Measurements from ENCODE around the gene ERC1.
A peak's percentile ranks its signal among the peaks of the same experiment; 100 is the strongest.

Gene ERC1

GRCh38 chr12:990661-991349, at the start of gene ERC1:
TSS of gene ERC1 (plus strand) at chr12:991223. CDS start at chr12:1027904, 36,681 bp downstream.
- CTCF ChIA-PET, result interaction anchor here (0.8 to 1.3 kb wide), 2 partner anchors 41 to 540 kb away, joined by 4 to 7 read pairs; partner anchors contain the start of gene RAD52
- Mint-ChIP-seq H3K4me1 (peaks cover 37% of the 10 kb centered on the region), H3K4me3 (peak within 1 kb of the TSS; percentile 88), H3K27me3 (no peaks in the 10 kb centered on the region), H3K27ac (peak within 1 kb of the TSS; percentile 86), H3K36me3 (no peaks in the 10 kb centered on the region), H3K9me3 (no peaks in the 10 kb centered on the region)
- peak; percentile 83 for DNase-seq

DNA sequence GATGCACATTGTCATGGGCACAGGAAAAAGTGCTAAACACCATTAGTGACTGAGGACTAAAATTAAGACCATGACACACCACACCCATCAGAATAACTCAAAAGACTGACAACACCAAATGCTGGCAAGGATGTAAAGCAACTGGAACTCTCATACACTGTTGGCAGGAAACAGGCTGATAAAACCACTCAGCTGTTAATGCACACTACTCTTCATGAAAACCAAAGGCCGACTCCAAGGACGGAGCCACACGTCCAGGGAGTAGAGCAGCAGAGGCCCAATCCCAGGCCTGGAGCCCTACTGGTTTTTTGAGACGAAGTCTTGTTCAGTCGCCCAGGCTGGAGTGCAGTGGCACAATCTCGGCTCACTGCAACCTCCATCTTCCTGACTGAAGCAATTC, 48.0 kb upstream of the ERC1 start:
- no peak overlapping the region for H3K27ac Mint-ChIP-seq
- CTCF ChIA-PET, result interaction anchor here (0.6 kb wide), 1 partner anchor 28 kb away, joined by 4 read pairs; no protein-coding TSS in a partner anchor

DNA sequence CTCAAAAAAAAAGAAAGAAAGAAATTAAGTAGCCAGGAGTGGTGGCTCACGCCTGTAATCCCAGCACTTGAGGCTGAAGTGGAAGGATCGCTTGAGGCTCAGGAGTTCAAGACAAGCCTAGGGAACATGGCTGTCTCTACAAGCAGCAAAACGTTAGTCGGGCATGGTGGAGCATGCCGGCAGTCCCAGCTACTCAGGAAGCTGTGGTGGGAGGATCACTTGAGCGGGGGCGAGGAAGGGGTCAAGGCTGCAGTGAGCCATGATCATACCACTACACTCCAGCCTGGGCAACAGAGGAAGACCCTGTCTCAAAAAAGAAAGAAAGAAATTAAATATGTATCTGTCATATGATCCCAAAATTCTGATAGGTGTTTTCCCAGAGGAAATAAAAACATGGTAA, 46.8 kb upstream of the ERC1 start:
- Mint-ChIP-seq H3K36me3 (peaks cover 46% of the 10 kb centered on the region), H3K4me3 (no peak overlapping the region), H3K4me1 (peaks cover 47% of the 10 kb centered on the region), H3K27me3 (no peaks in the 10 kb centered on the region), H3K27ac (no peak overlapping the region), H3K9me3 (no peaks in the 10 kb centered on the region)
- DNase-seq, result no peak
- CTCF ChIA-PET, result no interaction called here

More for the DNA sequence above, 48.0 kb upstream of the ERC1 start:
- peaks cover 48% of the 10 kb centered on the region for H3K36me3 Mint-ChIP-seq
- H3K27me3 Mint-ChIP-seq, result no peaks in the 10 kb centered on the region
- DNase-seq, result no peak
- no peaks in the 10 kb centered on the region for H3K9me3 Mint-ChIP-seq
- H3K4me1 Mint-ChIP-seq, result peaks cover 37% of the 10 kb centered on the region
- no peak overlapping the region for H3K4me3 Mint-ChIP-seq

- H3K9me3 Mint-ChIP-seq, result no peaks in the 10 kb centered on the region
- H3K4me1 Mint-ChIP-seq, result peaks cover 47% of the 10 kb centered on the region
- no peak overlapping the region for H3K27ac Mint-ChIP-seq
- peaks cover 32% of the 10 kb centered on the region for H3K36me3 Mint-ChIP-seq
- CTCF ChIA-PET, result interaction anchor here (0.9 to 1.2 kb wide), 3 partner anchors 130 to 370 kb away, joined by 3 to 6 read pairs (median 4); no protein-coding TSS in a partner anchor
- H3K27me3 Mint-ChIP-seq, result peaks cover 5% of the 10 kb centered on the region
- no peak overlapping the region for H3K4me3 Mint-ChIP-seq
- no peak for DNase-seq
Measured at GRCh38 chr12:946212-946611, 44.8 kb upstream of the ERC1 start.

DNA sequence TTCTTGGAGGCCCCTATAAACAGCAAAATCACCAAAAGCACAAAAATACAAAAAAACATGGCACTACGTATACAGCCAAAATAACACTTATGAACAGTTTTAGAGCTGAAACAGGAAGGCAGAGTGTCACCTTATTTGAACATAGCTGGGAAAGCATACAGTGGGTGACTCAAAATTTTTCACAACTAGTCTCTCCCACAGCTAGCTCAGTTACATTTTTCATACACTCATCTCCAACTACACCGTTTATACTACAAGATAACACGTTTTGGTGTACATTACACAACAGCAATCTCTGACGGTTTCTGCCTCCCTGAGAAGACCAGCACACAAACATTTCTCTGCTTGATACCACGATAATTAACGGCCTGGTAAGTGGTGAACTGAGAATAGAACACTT, 44.4 kb upstream of the ERC1 start:
- Mint-ChIP-seq H3K4me3 (no peak overlapping the region), H3K27ac (peak overlapping the region; percentile 2), H3K9me3 (no peaks in the 10 kb centered on the region), H3K27me3 (peaks cover 5% of the 10 kb centered on the region), H3K4me1 (peaks cover 47% of the 10 kb centered on the region), H3K36me3 (peaks cover 32% of the 10 kb centered on the region)
- no peak for DNase-seq
- CTCF ChIA-PET, result interaction anchor here (0.9 to 1.2 kb wide), 3 partner anchors 130 to 371 kb away, joined by 3 to 6 read pairs (median 4); no protein-coding TSS in a partner anchor

DNA sequence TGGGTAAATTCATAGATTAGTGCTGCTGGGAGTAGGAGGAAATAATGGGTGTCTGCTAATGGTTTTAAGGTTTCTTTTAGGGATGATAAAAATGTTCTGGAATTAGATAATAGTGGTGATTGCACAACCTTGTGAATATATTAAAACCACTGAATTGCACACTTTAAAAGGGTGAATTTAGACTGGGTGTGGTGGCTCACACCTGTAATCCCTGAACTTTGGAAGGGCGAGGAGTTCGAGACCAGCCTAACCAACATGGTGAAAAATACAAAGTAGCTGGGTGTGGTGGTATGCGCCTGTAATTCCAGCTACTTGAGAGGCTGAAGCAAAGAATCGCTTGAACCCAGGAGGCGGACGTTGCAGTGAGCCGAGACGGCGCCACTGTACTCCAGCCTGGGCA, 42.8 kb upstream of the ERC1 start:
- peak overlapping the region; percentile 59 for H3K27ac Mint-ChIP-seq
- CTCF ChIA-PET, result interaction anchor here (0.6 to 1.1 kb wide), 2 partner anchors 134 to 145 kb away, joined by 3 read pairs; no protein-coding TSS in a partner anchor

GRCh38 chr12:949453-950191, 41.4 kb upstream of the ERC1 start, which contains the start of gene RAD52:
TSS of gene RAD52 (minus strand) at chr12:949694. CDS start at chr12:933058, 16,636 bp downstream.
- CTCF ChIA-PET, result interaction anchor here (0.6 to 1.3 kb wide), 19 partner anchors 19 to 644 kb away, joined by 3 to 7 read pairs (median 3); no protein-coding TSS in a partner anchor
- H3K4me3 Mint-ChIP-seq, result peak within 1 kb of the TSS; percentile 95
- H3K27me3 Mint-ChIP-seq, result peaks cover 5% of the 10 kb centered on the region
- DNase-seq, result peak; percentile 97
- peaks cover 31% of the 10 kb centered on the region for H3K4me1 Mint-ChIP-seq
- peak within 1 kb of the TSS; percentile 93 for H3K27ac Mint-ChIP-seq
- H3K36me3 Mint-ChIP-seq, result peaks cover 12% of the 10 kb centered on the region
- no peaks in the 10 kb centered on the region for H3K9me3 Mint-ChIP-seq

More for the DNA sequence above, 42.8 kb upstream of the ERC1 start:
- no peak for DNase-seq
- Mint-ChIP-seq H3K9me3 (no peaks in the 10 kb centered on the region), H3K36me3 (peaks cover 23% of the 10 kb centered on the region), H3K4me1 (peaks cover 41% of the 10 kb centered on the region), H3K27me3 (peaks cover 5% of the 10 kb centered on the region), H3K4me3 (peak overlapping the region; percentile 95)

GRCh38 chr12:951176-951575, 39.8 kb upstream of the ERC1 start:
- Mint-ChIP-seq H3K9me3 (no peaks in the 10 kb centered on the region), H3K4me1 (peaks cover 24% of the 10 kb centered on the region), H3K27ac (peak overlapping the region; percentile 26), H3K4me3 (no peak overlapping the region), H3K27me3 (peaks cover 5% of the 10 kb centered on the region), H3K36me3 (peaks cover 7% of the 10 kb centered on the region)
- DNase-seq, result no peak
- CTCF ChIA-PET, result interaction anchor here (0.5 to 2.5 kb wide), 5 partner anchors 123 to 497 kb away, joined by 3 to 6 read pairs (median 4); no protein-coding TSS in a partner anchor

DNA sequence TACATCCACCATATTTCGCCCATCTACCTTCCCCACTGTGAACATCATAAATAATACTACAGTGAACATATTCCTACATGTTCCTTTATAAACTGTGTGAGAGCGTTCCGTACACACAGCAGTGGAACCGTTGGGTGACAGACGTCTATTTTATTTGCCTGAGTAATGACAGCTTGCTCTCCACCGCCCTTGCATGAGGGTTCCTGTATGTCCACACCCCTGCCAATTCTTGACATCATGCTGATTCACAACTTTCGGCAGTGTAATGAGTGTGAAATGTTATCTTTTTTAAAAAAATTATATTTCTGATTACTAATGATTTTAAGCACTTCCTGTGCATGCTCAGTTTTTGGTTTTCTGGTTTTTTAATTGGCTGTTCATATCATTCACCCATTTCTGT, 37.2 kb upstream of the ERC1 start:
- H3K27ac Mint-ChIP-seq, result no peak overlapping the region
- no peaks in the 10 kb centered on the region for H3K9me3 Mint-ChIP-seq
- no peak overlapping the region for H3K4me3 Mint-ChIP-seq
- no peak for DNase-seq
- H3K27me3 Mint-ChIP-seq, result peaks cover 5% of the 10 kb centered on the region
- peaks cover 6% of the 10 kb centered on the region for H3K4me1 Mint-ChIP-seq
- peaks cover 4% of the 10 kb centered on the region for H3K36me3 Mint-ChIP-seq
- CTCF ChIA-PET, result interaction anchor here (0.9 kb wide), 2 partner anchors 378 to 501 kb away, joined by 3 to 4 read pairs; no protein-coding TSS in a partner anchor

DNA sequence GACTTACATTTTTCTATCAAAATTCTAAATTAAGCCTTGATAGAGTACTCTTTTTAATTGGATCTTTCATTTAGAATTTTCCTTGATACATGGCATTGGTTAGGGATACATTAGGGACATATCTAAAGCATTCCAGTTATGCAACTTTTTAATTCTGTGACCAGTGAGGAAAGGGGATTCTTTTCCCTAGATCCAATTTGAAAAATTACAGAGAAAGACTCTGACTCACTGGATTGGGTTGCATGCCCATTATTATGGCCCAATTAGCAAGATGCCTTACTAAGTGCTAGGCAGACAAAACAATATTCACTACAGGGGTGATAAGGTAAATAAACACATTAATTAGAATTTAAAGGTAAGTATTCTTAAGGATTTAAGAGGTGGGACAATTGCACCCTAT, 36.3 kb upstream of the ERC1 start:
- no peaks in the 10 kb centered on the region for H3K9me3 Mint-ChIP-seq
- no peaks in the 10 kb centered on the region for H3K36me3 Mint-ChIP-seq
- H3K4me1 Mint-ChIP-seq, result no peaks in the 10 kb centered on the region
- H3K4me3 Mint-ChIP-seq, result no peak overlapping the region
- H3K27ac Mint-ChIP-seq, result no peak overlapping the region
- no peak for DNase-seq
- peaks cover under 1% of the 10 kb centered on the region for H3K27me3 Mint-ChIP-seq
- CTCF ChIA-PET, result no interaction called here

DNA sequence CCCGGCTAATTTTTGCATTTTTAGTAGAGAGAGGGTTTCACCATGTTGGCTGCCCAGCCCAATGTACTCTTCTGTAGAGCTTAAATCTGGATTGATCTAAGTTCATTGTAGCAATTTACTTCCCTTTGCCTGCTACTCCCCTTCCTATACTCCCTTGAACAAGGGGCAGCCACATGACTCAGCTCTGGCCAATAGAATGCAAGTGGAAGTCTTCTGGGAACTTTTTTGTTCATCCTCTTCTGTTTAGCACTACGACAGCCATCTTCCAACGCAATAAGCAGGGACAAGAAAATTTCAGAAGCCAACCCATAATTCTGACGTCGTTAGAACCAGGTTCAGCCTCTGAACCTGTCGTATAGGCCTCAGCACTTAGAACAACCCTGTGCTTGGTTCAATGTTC, 35.1 kb upstream of the ERC1 start:
- Mint-ChIP-seq H3K4me1 (no peaks in the 10 kb centered on the region), H3K27ac (no peak overlapping the region), H3K4me3 (no peak overlapping the region), H3K27me3 (no peaks in the 10 kb centered on the region), H3K36me3 (no peaks in the 10 kb centered on the region), H3K9me3 (no peaks in the 10 kb centered on the region)
- DNase-seq, result no peak
- CTCF ChIA-PET, result interaction anchor here (0.9 to 1.2 kb wide), 2 partner anchors 19 to 137 kb away, joined by 3 read pairs; no protein-coding TSS in a partner anchor

- no peak for DNase-seq
- CTCF ChIA-PET, result interaction anchor here (2.0 kb wide), 1 partner anchor 10 kb away, joined by 4 read pairs; no protein-coding TSS in a partner anchor
- H3K27ac Mint-ChIP-seq, result no peak overlapping the region
Measured at GRCh38 chr12:958588-959123, 32.4 kb upstream of the ERC1 start.

GRCh38 chr12:966724-967123, 24.3 kb upstream of the ERC1 start:
- Mint-ChIP-seq H3K36me3 (no peaks in the 10 kb centered on the region), H3K27me3 (peaks cover 3% of the 10 kb centered on the region), H3K27ac (no peak overlapping the region), H3K4me3 (no peak overlapping the region), H3K9me3 (no peaks in the 10 kb centered on the region), H3K4me1 (no peaks in the 10 kb centered on the region)
- DNase-seq, result no peak
- CTCF ChIA-PET, result no interaction called here

More at GRCh38 chr12:958588-959123, 32.4 kb upstream of the ERC1 start:
- no peaks in the 10 kb centered on the region for H3K36me3 Mint-ChIP-seq
- H3K27me3 Mint-ChIP-seq, result peaks cover under 1% of the 10 kb centered on the region
- no peaks in the 10 kb centered on the region for H3K9me3 Mint-ChIP-seq
- H3K4me1 Mint-ChIP-seq, result no peaks in the 10 kb centered on the region
- no peak overlapping the region for H3K4me3 Mint-ChIP-seq

GRCh38 chr12:967641-968040, 23.4 kb upstream of the ERC1 start:
- H3K27ac Mint-ChIP-seq, result no peak overlapping the region
- CTCF ChIA-PET, result interaction anchor here (0.5 to 1.2 kb wide), 4 partner anchors 8 to 392 kb away, joined by 3 to 4 read pairs (median 3); partner anchors contain the start of gene RAD52
- no peak overlapping the region for H3K4me3 Mint-ChIP-seq
- no peaks in the 10 kb centered on the region for H3K9me3 Mint-ChIP-seq
- H3K36me3 Mint-ChIP-seq, result no peaks in the 10 kb centered on the region
- no peaks in the 10 kb centered on the region for H3K4me1 Mint-ChIP-seq
- H3K27me3 Mint-ChIP-seq, result peaks cover 3% of the 10 kb centered on the region
- no peak for DNase-seq

Data from activated naive CD4-positive, alpha-beta T cell treated with anti-CD3 and anti-CD28 coated beads, Interleukin-2, amount 10 ng/mL, durations not matched to agents 7 days and 5 days (primary cell).